Activated CD4-positive, alpha-beta T cell treated with anti-CD3 and anti-CD28 coated beads for 24 hours (primary cell): ENCODE data around the gene ZNF683.

Experiments used
- DNase-seq, 2 donors: peaks; one replicate each; pipeline ENCODE4 v3.0.0-alpha.2; 2020; ENCODE audit warnings: low read depth in 2 of 2

ZNF683 gene

GRCh38 chr1:26358411-26359384 is 13.9 kb downstream of the ZNF683 start:
- peak; percentile 33 to 48 for DNase-seq

GRCh38 chr1:26357121-26357602 is 15.4 kb downstream of the ZNF683 start:
- DNase-seq: no peak

- DNase-seq: no peak
Measured at GRCh38 chr1:26356106-26356505, 16.4 kb downstream of the ZNF683 start.

- no peak for DNase-seq
Measured at GRCh38 chr1:26354972-26355371, 17.6 kb downstream of the ZNF683 start.

GRCh38 chr1:26353976-26354820 is 18.4 kb downstream of the ZNF683 start, which contains the start of gene CRYBG2:
CRYBG2 (minus strand) TSS chr1:26354130; CDS start chr1:26346657, 7,473 bp downstream.
- DNase-seq: no peak

- no peak for DNase-seq
Measured at GRCh38 chr1:26353210-26353859, 19.2 kb downstream of the ZNF683 start.

- DNase-seq: no peak
Measured at GRCh38 chr1:26352338-26352679, 20.2 kb downstream of the ZNF683 start.

- no peak for DNase-seq
Measured at GRCh38 chr1:26351590-26352337, 20.8 kb downstream of the ZNF683 start.

GRCh38 chr1:26350701-26351589 is 21.6 kb downstream of the ZNF683 start:
- no peak for DNase-seq

GRCh38 chr1:26350343-26350700 is 22.2 kb downstream of the ZNF683 start:
- DNase-seq: no peak

- DNase-seq: no peak
Measured at GRCh38 chr1:26349877-26350244, 22.7 kb downstream of the ZNF683 start.

- DNase-seq: no peak
Measured at GRCh38 chr1:26349188-26349876, 23.2 kb downstream of the ZNF683 start.

- no peak for DNase-seq
Measured at GRCh38 chr1:26346274-26347033, 26.1 kb downstream of the ZNF683 start.

GRCh38 chr1:26345718-26346117 is 26.8 kb downstream of the ZNF683 start:
- DNase-seq: no peak

GRCh38 chr1:26344147-26344920 is 28.2 kb downstream of the ZNF683 start:
- DNase-seq: no peak

GRCh38 chr1:26340047-26340481 is 32.5 kb downstream of the ZNF683 start:
- DNase-seq: no peak

GRCh38 chr1:26338670-26339069 is 33.9 kb downstream of the ZNF683 start:
- DNase-seq: no peak

- no peak for DNase-seq
Measured at GRCh38 chr1:26337625-26338024, 34.9 kb downstream of the ZNF683 start.
